ENCODE data around the gene CDT1.
"Not testable (repeated sequence)": the region's sequence is repeated elsewhere in the genome, so short reads cannot be mapped to it uniquely, and the experiment has no call there.

Gene CDT1

DNA sequence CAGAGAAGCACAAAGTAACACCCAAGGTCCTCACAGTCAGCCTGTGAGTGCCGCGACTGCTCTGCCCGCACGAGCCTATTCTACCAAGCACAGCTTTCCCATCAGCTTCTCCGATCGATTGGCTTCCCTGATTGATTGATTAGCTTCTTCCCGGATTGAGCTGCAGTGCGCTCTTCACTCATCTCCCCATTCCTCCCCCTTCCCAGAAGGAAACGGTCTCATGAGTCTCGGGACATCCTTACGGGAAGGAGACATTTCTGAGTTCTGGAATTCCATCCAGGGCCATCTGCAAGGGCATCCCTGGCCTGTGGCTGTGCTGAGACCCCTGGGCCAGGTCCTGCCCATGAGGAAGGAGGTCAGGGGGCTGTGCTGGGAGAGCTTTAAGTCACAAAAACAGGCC lies 36.6 kb upstream of the CDT1 start:
- Histone ChIP-seq H3K4me3 (no peak overlapping the region), H3K9ac (ENCODE audit: insufficient read length) (no peak overlapping the region), H3K27ac (no peak overlapping the region), H3K36me3 (ENCODE audit: insufficient read depth, low read length) (no peaks in the 10 kb centered on the region), H3K9me3 (ENCODE audit: low read depth, low read length) (no peaks in the 10 kb centered on the region)
- no peak for DNase-seq (ENCODE audit: low read depth, low spot score)
- TF ChIP-seq FOXP2 (optimal IDR thresholded peaks at IDR 0.05; ENCODE audit: control extremely low read depth, extremely low read length, insufficient read depth) = no peak
- TF ChIP-seq EZH2 (IDR thresholded peaks at IDR 0.05) = no peak

GRCh38 chr16:88767546-88768070 lies 36.0 kb upstream of the CDT1 start:
- Histone ChIP-seq H3K27ac (no peak overlapping the region), H3K36me3 (ENCODE audit: insufficient read depth, low read length) (no peaks in the 10 kb centered on the region), H3K9ac (ENCODE audit: insufficient read length) (no peak overlapping the region), H3K9me3 (ENCODE audit: low read depth, low read length) (no peaks in the 10 kb centered on the region), H3K4me3 (no peak overlapping the region)
- DNase-seq (ENCODE audit: low read depth, low spot score) = no peak
- TF ChIP-seq EZH2 (IDR thresholded peaks at IDR 0.05) (no peak), POLR2AphosphoS5 (IDR thresholded peaks at IDR 0.05; ENCODE audit: borderline replicate concordance, low read depth, low read length) (no peak), FOXP2 (optimal IDR thresholded peaks at IDR 0.05; ENCODE audit: control extremely low read depth, extremely low read length, insufficient read depth) (no peak)

- H3K9me3 ChIP-seq (ENCODE audit: low read depth, low read length) = no peaks in the 10 kb centered on the region
- H3K9ac ChIP-seq (ENCODE audit: insufficient read length) = no peak overlapping the region
- no peaks in the 10 kb centered on the region for H3K36me3 ChIP-seq (ENCODE audit: insufficient read depth, low read length)
- H3K4me3 ChIP-seq = no peak overlapping the region
- TF ChIP-seq FOXP2 (optimal IDR thresholded peaks at IDR 0.05; ENCODE audit: control extremely low read depth, extremely low read length, insufficient read depth) (no peak), POLR2AphosphoS5 (IDR thresholded peaks at IDR 0.05; ENCODE audit: borderline replicate concordance, low read depth, low read length) (no peak), EZH2 (IDR thresholded peaks at IDR 0.05) (no peak)
- no peak for DNase-seq (ENCODE audit: low read depth, low spot score)
- no peak overlapping the region for H3K27ac ChIP-seq
Measured at GRCh38 chr16:88768071-88768783, 35.4 kb upstream of the CDT1 start.

GRCh38 chr16:88769617-88770460 lies 33.8 kb upstream of the CDT1 start:
- Histone ChIP-seq H3K27ac (peak overlapping the region; percentile 54; the same call in 1 of the 2 replicates), H3K36me3 (ENCODE audit: insufficient read depth, low read length) (no peaks in the 10 kb centered on the region), H3K9me3 (ENCODE audit: low read depth, low read length) (no peaks in the 10 kb centered on the region), H3K9ac (ENCODE audit: insufficient read length) (no peak overlapping the region), H3K4me3 (no peak overlapping the region)
- TF ChIP-seq EZH2 (IDR thresholded peaks at IDR 0.05) (no peak), POLR2AphosphoS5 (IDR thresholded peaks at IDR 0.05; ENCODE audit: borderline replicate concordance, low read depth, low read length) (no peak), FOXP2 (optimal IDR thresholded peaks at IDR 0.05; ENCODE audit: control extremely low read depth, extremely low read length, insufficient read depth) (no peak)
- DNase-seq (ENCODE audit: low read depth, low spot score) = no peak

DNA sequence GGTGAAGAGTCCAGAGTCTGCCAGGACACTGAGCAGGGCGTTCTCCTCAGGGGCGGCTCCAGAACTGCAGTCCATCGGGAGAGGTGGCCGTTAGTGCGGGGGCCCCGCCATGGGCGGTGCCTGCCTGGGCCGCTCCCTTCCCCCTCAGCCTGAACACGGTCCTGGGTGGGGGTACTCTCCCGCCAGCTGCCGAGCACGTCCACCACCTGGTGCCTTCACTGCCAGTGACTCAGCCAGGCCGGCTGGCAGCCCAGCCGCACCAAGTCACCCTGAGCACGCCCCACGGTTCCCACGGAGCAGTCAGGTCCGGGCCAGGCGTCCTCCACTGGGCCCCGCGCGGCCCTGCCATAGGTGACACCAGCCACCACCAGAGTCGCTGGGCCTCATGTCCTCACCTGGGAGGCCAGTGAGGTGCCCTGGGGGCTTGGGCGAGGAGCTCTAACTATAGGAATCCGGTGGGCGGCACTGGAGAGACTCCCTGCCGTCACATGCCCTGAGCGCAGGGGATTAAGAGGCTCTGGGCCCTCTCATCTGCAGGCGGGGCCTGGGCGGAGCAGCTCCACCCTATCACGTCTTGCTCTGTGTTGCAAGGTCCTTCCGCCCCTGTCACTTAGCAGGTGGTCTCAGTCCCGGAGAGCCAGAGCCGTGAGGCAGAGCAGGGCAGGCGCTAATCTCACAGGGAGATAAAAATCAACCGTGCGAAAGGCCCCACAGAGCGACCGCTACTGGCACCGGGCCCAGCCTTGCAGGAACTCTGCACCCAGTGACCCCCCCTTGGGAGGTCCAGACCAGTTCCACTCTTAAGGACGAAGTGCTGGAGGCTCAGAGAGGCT lies 32.9 kb upstream of the CDT1 start:
- peak overlapping the region; percentile 15 for H3K9ac ChIP-seq (ENCODE audit: insufficient read length)
- no peaks in the 10 kb centered on the region for H3K9me3 ChIP-seq (ENCODE audit: low read depth, low read length)
- H3K36me3 ChIP-seq (ENCODE audit: insufficient read depth, low read length) = no peaks in the 10 kb centered on the region
- no peak for DNase-seq (ENCODE audit: low read depth, low spot score)
- peak overlapping the region; percentile 73 for H3K27ac ChIP-seq
- TF ChIP-seq FOXP2 (optimal IDR thresholded peaks at IDR 0.05; ENCODE audit: control extremely low read depth, extremely low read length, insufficient read depth) = no peak
- peak; percentile 41; the same call in 1 of the 2 replicates for TF ChIP-seq POLR2AphosphoS5 (IDR thresholded peaks at IDR 0.05; ENCODE audit: borderline replicate concordance, low read depth, low read length)
- no peak for TF ChIP-seq EZH2 (IDR thresholded peaks at IDR 0.05)
- peak overlapping the region; percentile 66 for H3K4me3 ChIP-seq

- H3K27ac ChIP-seq = peak overlapping the region; percentile 73
- no peak for DNase-seq (ENCODE audit: low read depth, low spot score)
- H3K9ac ChIP-seq (ENCODE audit: insufficient read length) = peak overlapping the region; percentile 15
- H3K36me3 ChIP-seq (ENCODE audit: insufficient read depth, low read length) = no peaks in the 10 kb centered on the region
- H3K4me3 ChIP-seq = peak overlapping the region; percentile 66
- TF ChIP-seq POLR2AphosphoS5 (IDR thresholded peaks at IDR 0.05; ENCODE audit: borderline replicate concordance, low read depth, low read length) = peak; percentile 12; the same call in 1 of the 2 replicates
- TF ChIP-seq FOXP2 (optimal IDR thresholded peaks at IDR 0.05; ENCODE audit: control extremely low read depth, extremely low read length, insufficient read depth) = no peak
- no peaks in the 10 kb centered on the region for H3K9me3 ChIP-seq (ENCODE audit: low read depth, low read length)
Measured at GRCh38 chr16:88771294-88771772, 32.3 kb upstream of the CDT1 start.

- not testable (repeated sequence) for H3K36me3 ChIP-seq (ENCODE audit: insufficient read depth, low read length); H3K9ac ChIP-seq (ENCODE audit: insufficient read length); H3K27ac ChIP-seq; DNase-seq (ENCODE audit: low read depth, low spot score); H3K4me3 ChIP-seq; H3K9me3 ChIP-seq (ENCODE audit: low read depth, low read length)
Measured at GRCh38 chr16:88771781-88772180, 31.8 kb upstream of the CDT1 start.
